Subcutaneous adipose tissue (tissue), 4 donors: ENCODE results near the gene PLXNC1. TPM values are rescaled to one million over a fixed set of nuclear protein-coding genes. Genes with fewer than 3 reads are reported as not detected.

ENCODE experiments used
- total RNA-seq, 4 donors: library from RNA; depleted of rRNA; stranded (reverse); fragments of >200 nt; gene quantifications; one replicate each; pipeline ENCODE4 v1.1.0, GENCODE V29; 2016
- TF ChIP-seq, protein P1 (sequence below): fragments of 450-650 bp; IDR thresholded peaks from one replicate; pipeline ENCODE4 v1.5.1; 2016; ENCODE audit warnings: low read depth, mild to moderate bottlenecking, control low read depth, antibody characterized with exemption, moderate library complexity

The PLXNC1 gene
- total RNA-seq, 4 donors from 2014 or later = 5.7 to 32.3 (median 8.1) TPM

DNA sequence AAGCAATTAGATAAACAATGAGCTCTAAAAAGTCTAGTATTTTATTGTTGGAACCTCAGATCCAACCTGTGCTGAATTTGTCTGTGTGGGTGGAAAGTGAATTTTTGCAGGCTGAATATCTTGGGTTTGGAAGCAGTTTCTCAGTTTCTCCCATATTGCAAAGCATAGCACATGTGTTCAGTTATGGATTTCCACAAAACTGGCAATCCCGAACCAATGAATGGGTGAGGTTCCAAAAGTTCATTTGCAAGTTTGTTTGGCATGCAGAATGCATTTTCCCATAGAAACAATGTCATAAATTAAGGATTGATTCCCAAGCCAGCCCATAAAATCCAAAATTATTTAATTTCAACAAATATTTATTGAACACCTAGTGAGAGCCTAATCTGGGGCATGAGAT is 43.4 kb downstream of the PLXNC1 start:
- TF ChIP-seq, protein P1, sequence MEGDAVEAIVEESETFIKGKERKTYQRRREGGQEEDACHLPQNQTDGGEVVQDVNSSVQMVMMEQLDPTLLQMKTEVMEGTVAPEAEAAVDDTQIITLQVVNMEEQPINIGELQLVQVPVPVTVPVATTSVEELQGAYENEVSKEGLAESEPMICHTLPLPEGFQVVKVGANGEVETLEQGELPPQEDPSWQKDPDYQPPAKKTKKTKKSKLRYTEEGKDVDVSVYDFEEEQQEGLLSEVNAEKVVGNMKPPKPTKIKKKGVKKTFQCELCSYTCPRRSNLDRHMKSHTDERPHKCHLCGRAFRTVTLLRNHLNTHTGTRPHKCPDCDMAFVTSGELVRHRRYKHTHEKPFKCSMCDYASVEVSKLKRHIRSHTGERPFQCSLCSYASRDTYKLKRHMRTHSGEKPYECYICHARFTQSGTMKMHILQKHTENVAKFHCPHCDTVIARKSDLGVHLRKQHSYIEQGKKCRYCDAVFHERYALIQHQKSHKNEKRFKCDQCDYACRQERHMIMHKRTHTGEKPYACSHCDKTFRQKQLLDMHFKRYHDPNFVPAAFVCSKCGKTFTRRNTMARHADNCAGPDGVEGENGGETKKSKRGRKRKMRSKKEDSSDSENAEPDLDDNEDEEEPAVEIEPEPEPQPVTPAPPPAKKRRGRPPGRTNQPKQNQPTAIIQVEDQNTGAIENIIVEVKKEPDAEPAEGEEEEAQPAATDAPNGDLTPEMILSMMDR = no peak

DNA sequence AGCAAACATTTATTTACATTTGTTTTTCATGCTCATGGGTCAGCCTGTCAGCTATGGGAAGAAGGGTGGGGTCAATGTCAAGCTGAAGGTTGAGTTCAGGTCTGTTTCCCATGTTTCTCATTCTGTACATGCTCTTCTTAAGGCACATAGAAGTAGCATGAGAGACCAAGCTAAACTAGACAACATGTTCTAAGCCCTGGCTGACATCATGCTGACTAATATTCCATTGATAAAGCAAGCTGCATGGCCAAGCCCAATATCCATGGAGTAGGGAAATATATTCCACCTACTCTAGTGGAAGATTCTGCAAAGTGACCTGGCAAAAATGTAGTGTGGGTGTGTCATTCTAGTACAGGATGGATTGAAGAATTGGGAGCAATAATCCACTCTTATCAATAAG is 44.1 kb downstream of the PLXNC1 start:
- TF ChIP-seq, protein P1 = no peak

DNA sequence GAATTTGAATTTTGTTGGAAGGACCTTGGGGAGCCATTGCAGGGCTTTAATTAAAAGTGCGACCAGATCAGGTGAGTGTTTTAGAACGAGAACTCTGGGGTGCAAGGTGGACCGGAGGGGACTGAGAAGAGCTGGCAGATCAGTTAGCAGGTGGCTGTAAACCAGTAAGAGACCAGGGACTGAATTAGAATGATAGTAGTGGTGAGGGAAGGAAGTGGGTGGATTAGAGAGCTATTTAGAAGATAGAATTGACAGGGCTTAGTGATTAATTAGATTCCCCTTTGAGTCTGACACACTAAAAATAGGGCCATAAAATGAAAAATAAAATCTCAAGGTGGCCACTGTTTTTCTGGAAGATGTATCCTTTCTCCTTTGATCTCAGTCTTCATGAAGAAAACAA is 44.8 kb downstream of the PLXNC1 start:
- TF ChIP-seq, protein P1 = no peak

DNA sequence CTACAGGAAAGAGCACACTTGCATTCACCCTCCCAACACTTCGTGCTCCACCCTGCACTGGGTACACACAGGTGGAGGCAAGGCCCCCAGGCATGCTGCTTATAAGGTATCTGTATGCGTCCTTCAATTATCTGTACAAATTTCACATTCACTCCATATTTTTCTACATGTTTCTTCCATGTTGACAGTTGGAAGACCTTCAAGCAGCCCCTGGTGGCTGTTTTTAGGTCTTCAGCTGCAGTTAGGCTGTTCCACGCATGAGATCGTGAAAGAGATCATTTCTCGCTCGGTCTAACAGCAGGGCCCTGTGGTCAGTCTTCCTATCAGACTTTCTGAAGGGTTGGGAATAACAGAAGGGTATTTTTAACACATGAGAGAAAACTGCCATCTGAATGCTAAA is 47.1 kb downstream of the PLXNC1 start:
- TF ChIP-seq, protein P1 = no peak

DNA sequence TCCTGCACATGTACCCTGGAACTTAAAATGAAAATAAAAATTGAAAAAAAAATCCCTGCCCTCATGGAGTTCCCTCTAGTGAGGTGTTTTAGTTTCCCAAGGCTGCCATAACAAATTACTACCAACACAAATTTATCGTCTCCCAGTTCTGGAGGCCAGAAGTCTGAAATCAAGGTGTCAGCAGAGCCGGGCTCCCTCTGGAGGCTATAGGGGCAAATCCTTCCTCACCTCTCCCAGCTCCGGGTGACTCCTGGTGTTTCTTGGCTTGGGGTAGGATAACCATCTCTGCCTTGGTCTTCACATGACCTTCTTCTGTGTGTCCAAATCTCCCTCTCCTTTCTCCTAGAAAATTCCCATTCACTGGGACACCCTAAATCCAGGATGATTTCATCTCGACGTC is 50.1 kb downstream of the PLXNC1 start:
- TF ChIP-seq, protein P1 = no peak

DNA sequence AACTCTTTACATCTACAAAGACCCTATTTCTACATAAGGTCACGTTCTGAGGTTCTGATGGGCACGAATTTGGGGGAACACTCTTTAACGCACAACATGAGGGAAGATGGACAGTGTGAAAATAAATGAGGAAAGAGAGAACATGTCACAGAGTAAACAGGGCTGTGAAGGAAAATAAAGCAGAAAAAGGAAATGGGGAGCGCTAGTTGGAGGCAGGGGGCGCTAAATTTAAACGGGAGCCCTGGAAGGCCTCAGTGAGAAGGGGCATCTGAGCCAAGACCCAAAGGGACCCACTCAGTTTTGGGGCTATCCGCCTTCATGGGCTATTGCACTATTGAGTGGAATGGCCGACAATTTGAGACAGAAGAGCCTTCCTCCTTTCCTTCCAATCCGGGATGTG is 50.5 kb downstream of the PLXNC1 start:
- TF ChIP-seq, protein P1 = no peak

DNA sequence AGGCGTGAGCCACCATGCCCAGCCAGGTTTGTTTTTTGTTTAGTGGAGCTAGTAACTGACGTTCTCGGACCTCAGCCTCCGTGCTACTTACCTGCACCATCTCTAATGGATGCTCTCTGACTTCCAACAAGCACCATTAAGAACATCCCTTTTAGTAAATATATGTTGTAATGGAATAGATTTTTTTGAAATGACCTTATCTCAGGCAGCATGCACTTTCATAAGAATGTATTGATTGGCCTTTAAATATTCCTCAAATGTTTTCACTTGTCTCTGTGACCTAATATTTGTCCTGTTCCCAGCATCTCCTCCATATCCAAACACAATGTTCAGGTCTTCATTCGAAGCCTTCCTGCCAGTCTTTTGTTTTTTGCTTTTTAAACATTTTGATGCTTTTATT is 51.7 kb downstream of the PLXNC1 start:
- TF ChIP-seq, protein P1 = no peak
